Subcutaneous abdominal adipose tissue (tissue), 5 donors: ENCODE measurements around the gene ASTE1.

ENCODE experiments used
- H3K27ac ChIP-seq: one replicate; pipeline ENCODE4 v1.7.0; 2013; ENCODE audit warnings: low read depth, mild to moderate bottlenecking, inconsistent platforms, low read length, moderate library complexity
- H3K27me3 ChIP-seq, 5 donors: one replicate each; pipeline ENCODE4 v1.7.0; 2013; ENCODE audit warnings: low read length in 5 of 5, inconsistent platforms in 1 of 5; ENCODE audit not compliant: control insufficient read depth in 5 of 5, insufficient read depth in 4 of 5
- H3K36me3 ChIP-seq, 5 donors: one replicate each; pipeline ENCODE4 v1.7.0; 2013; ENCODE audit warnings: low read length in 5 of 5; ENCODE audit not compliant: control insufficient read depth in 5 of 5, insufficient read depth in 5 of 5
- H3K4me1 ChIP-seq, 5 donors: one replicate each; pipeline ENCODE4 v1.7.0; 2013; ENCODE audit warnings: low read length in 5 of 5, mild to moderate bottlenecking in 3 of 5, moderate library complexity in 1 of 5; ENCODE audit not compliant: control insufficient read depth in 5 of 5, insufficient read depth in 5 of 5
- H3K4me3 ChIP-seq, 5 donors: one replicate each; pipeline ENCODE4 v1.7.0; 2013; ENCODE audit warnings: low read length in 5 of 5, low read depth in 1 of 5
- H3K9ac ChIP-seq, 5 donors: one replicate each; pipeline ENCODE4 v1.7.0; 2013; ENCODE audit warnings: low read length in 5 of 5, mild to moderate bottlenecking in 4 of 5, moderate library complexity in 3 of 5
- H3K9me3 ChIP-seq, 5 donors: one replicate each; pipeline ENCODE4 v1.7.0; 2013; ENCODE audit warnings: low read length in 5 of 5; ENCODE audit not compliant: control insufficient read depth in 5 of 5
- donor health status: healthy.
- donor health status: healthy.
- donor health status: healthy.
- donor health status: healthy.
- donor health status: healthy.

The ASTE1 gene

DNA sequence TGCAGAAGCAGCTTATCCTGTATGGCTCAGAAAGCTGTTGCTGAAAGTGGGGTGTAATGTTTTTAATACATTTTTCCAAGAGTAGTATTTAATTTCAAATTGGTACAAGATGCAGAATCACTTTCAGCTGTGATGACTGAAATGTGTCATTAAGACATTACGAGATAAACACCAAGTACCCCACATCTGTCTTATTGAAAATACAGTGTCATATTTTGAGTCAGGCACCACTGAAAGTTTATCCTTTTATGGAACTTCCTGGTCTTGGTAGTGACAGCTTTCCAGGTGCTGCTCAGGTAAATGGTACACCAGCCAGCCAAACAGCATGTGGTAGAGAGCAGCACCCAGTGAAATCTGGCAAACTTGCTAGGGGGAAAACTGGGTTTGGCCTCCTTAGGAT lies 16.9 kb downstream of the ASTE1 start:
- Histone ChIP-seq H3K27ac (no peak overlapping the region), H3K27me3 (no peaks in the 10 kb centered on the region), H3K9me3 (no peaks in the 10 kb centered on the region), H3K36me3 (peaks cover 31 to 68% (median 54%) of the 10 kb centered on the region in 5 donors), H3K4me3 (no peak overlapping the region), H3K9ac (no peak overlapping the region), H3K4me1 (no peaks in the 10 kb centered on the region)

DNA sequence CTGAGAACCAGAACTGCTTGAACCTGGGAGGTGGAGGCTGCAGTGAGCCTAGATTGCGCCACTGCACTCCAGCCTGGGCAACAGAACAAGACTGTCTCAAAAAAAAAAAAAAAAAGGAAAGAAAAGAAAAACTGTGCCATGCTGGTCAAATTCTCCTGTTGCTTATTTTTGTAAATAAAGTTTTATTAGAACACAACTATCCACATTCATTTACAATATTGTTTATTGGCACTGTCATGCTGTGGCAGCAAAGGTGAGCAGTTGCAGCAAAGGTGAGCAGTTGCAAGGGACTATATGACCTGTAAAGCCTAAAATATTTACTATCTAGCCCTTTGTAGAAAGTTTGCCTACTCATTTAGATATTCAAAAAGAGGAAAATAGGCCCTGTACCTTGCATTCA lies 18.3 kb downstream of the ASTE1 start:
- Histone ChIP-seq H3K4me1 (no peaks in the 10 kb centered on the region), H3K27ac (no peak overlapping the region), H3K36me3 (peaks cover 30 to 62% (median 52%) of the 10 kb centered on the region in 5 donors), H3K9me3 (no peaks in the 10 kb centered on the region), H3K9ac (no peak overlapping the region), H3K4me3 (no peak overlapping the region), H3K27me3 (no peaks in the 10 kb centered on the region)

DNA sequence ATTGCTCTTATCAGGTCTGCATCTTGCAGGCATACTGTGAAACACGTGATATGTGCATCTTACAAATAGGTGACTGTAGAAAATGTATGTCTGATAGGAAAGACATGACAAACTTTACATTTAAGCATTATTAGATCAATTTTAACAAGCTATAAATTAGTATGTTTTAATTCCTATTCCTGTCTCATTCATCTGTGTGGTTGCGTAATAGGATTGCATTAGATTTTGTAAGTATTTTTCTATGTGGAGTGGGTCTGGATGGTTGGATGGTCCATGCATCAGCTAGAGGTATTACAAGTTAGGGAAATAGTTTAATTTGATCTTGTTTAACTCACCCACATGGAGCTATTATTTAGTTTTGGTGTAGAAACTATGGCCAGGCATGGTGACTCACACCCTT lies 18.8 kb downstream of the ASTE1 start:
- Histone ChIP-seq H3K36me3 (peaks cover 30 to 60% (median 48%) of the 10 kb centered on the region in 5 donors), H3K27ac (no peak overlapping the region), H3K4me1 (no peaks in the 10 kb centered on the region), H3K9me3 (no peaks in the 10 kb centered on the region), H3K27me3 (no peaks in the 10 kb centered on the region), H3K9ac (no peak overlapping the region), H3K4me3 (no peak overlapping the region)

DNA sequence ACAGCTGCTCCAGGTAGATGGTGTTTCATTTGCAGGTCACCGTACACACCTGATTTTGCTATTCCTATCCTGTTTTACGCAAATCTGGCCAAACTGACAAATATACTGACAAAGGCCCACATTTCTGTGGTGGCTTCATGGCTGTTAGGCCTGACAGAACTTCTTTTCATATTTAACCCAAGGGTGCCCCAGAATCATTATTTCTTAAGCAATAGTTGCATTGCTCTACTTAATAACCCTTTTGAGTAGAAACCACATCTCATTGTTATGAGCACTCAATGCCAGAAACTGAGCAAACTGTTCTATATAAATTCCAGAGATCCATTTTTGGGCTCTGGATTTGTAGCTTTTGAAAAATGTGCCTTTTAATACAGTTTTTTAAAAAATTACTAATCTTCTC lies 19.4 kb downstream of the ASTE1 start:
- no peak overlapping the region for H3K27ac ChIP-seq
- H3K36me3 ChIP-seq, result peaks cover 30 to 55% (median 45%) of the 10 kb centered on the region in 5 donors
- no peaks in the 10 kb centered on the region for H3K4me1 ChIP-seq
- no peaks in the 10 kb centered on the region for H3K9me3 ChIP-seq
- H3K27me3 ChIP-seq, result no peaks in the 10 kb centered on the region
- no peak overlapping the region for H3K9ac ChIP-seq
- H3K4me3 ChIP-seq, result no peak overlapping the region

DNA sequence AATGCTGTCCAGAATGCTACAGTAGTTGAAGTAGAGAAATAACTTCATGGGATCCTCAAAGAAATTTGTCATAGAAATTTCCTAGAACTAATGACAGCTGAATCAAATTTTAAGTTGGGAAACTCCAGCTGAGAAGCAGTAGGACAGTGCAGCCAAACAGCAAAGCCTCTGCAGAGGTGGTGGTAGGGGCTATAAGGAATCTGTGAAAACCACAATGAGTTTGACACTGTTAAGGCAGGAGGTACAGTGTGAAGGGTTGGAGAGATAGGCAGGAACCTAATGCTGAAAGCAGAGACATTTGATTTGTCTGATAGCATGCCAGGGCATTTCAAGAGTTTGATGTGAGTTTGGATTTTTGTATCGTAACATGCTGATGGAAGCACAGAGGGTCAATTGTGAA lies 22.0 kb downstream of the ASTE1 start:
- Histone ChIP-seq H3K4me3 (no peak overlapping the region), H3K9me3 (no peaks in the 10 kb centered on the region), H3K9ac (no peak overlapping the region), H3K27ac (no peak overlapping the region), H3K27me3 (no peaks in the 10 kb centered on the region), H3K4me1 (peaks cover 0 to 9% (median 0%) of the 10 kb centered on the region in 5 donors), H3K36me3 (peaks cover 18 to 38% (median 33%) of the 10 kb centered on the region in 5 donors)

DNA sequence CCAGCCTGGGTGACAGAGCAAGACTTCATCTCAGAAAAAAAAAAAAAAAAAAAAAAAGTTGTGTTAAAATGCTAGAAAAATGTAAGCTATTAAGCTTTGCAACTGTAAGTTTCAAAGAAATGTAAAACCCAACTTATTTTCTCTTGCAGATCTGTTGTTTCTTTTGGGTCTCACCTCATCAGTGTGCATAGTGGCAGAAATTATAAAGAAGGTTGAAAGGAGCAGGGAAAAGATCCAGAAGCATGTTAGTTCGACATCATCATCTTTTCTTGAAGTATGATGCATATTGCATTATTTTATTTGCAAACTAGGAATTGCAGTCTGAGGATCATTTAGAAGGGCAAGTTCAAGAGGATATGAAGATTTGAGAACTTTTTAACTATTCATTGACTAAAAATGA lies 25.6 kb downstream of the ASTE1 start:
- Histone ChIP-seq H3K27ac (no peak overlapping the region), H3K4me1 (peaks cover 0 to 9% (median 0%) of the 10 kb centered on the region in 5 donors), H3K9me3 (no peaks in the 10 kb centered on the region), H3K4me3 (no peak overlapping the region), H3K9ac (no peak overlapping the region), H3K36me3 (peaks cover 18 to 47% (median 28%) of the 10 kb centered on the region in 5 donors), H3K27me3 (no peaks in the 10 kb centered on the region)

DNA sequence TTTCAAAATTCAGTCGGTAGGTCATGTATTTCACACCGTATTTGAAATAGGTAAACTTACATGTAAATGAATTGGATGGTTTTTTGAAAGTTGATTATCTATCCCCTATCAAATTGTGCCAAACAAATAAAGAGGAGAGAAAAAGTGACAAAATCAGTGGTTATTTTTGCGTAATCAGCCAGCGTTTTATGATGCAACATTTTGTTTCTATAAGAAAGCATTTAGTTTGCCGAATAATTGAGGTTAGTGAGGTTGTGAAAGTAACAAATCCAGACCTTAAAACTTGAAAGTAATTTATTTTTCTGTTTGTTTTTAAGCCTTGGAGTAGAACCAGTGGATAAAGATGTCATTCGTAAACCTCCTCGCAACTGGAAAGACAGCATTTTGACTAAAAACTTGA lies 29.3 kb downstream of the ASTE1 start:
- no peaks in the 10 kb centered on the region for H3K9me3 ChIP-seq
- peaks cover 13 to 37% (median 21%) of the 10 kb centered on the region in 5 donors for H3K36me3 ChIP-seq
- H3K4me1 ChIP-seq, result peaks cover 0 to 9% (median 0%) of the 10 kb centered on the region in 5 donors
- H3K9ac ChIP-seq, result no peak overlapping the region
- no peak overlapping the region for H3K27ac ChIP-seq
- no peaks in the 10 kb centered on the region for H3K27me3 ChIP-seq
- H3K4me3 ChIP-seq, result no peak overlapping the region

DNA sequence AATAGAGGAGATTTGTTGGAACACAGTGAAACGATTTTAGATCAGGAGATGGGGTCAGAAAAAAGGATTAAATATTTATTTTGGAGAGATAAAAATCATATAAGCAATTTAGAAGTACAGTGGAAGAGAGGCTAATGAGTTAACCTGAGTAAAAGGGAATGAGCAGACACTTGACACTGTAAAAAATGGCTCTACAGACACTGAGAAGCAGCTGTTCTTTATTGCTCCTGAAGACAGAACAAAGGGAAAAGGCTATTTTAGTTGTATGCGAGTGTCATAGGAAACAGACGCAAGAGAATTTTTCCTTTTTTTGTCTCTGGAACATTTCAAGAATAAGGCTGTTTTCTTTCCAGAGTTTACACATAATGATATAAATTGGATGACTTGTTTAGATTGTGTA lies 34.3 kb downstream of the ASTE1 start:
- H3K4me1 ChIP-seq, result no peaks in the 10 kb centered on the region
- H3K27ac ChIP-seq, result no peak overlapping the region
- H3K9ac ChIP-seq, result no peak overlapping the region
- no peak overlapping the region for H3K4me3 ChIP-seq
- peaks cover 12 to 31% (median 17%) of the 10 kb centered on the region in 5 donors for H3K36me3 ChIP-seq
- H3K9me3 ChIP-seq, result no peaks in the 10 kb centered on the region
- H3K27me3 ChIP-seq, result no peaks in the 10 kb centered on the region

DNA sequence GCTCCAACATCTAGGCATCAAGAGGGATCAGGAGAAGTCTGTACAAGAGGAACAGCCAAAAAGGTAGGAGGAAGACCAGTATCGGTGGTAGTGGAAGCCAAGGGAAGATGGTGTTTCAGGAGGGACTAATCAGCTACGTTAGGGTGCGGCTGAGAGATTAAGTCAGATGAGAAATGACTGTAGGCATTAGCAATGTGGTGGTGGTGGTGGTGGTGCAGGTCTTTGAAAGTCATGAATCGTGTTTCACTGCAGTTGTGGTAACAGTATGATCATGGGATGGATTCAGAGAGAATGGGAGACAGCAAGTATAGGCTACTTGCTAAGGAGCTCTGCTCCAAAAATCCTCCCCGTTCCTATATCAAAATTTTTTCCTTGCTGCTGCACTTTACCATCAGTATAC lies 35.5 kb downstream of the ASTE1 start:
- Histone ChIP-seq H3K27me3 (no peaks in the 10 kb centered on the region), H3K4me3 (no peak overlapping the region), H3K36me3 (peaks cover 11 to 28% (median 12%) of the 10 kb centered on the region in 5 donors), H3K9me3 (no peaks in the 10 kb centered on the region), H3K9ac (no peak overlapping the region), H3K4me1 (no peaks in the 10 kb centered on the region), H3K27ac (no peak overlapping the region)

DNA sequence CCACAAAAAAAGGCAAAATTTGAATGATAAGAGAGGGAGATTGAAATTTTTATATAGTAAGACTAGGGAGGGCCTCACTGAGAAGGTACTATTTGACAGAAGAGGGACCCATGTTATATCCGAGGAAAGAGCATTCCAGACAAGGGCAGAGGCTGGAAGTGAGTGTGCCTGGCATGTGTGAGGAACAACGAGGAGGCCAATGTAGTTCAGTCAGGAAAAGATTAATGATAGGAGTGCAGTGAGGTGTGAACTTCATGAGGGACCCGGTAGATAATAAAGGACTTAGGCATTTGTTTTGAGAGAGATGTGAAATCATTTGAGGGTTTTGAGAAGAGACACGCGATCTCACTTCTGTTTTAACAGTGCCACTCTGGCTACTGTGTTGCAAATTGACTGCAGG lies 36.3 kb downstream of the ASTE1 start:
- Histone ChIP-seq H3K27me3 (no peaks in the 10 kb centered on the region), H3K9me3 (no peaks in the 10 kb centered on the region), H3K4me1 (no peaks in the 10 kb centered on the region), H3K9ac (no peak overlapping the region), H3K27ac (no peak overlapping the region), H3K4me3 (no peak overlapping the region), H3K36me3 (peaks cover 7 to 25% (median 12%) of the 10 kb centered on the region in 5 donors)

DNA sequence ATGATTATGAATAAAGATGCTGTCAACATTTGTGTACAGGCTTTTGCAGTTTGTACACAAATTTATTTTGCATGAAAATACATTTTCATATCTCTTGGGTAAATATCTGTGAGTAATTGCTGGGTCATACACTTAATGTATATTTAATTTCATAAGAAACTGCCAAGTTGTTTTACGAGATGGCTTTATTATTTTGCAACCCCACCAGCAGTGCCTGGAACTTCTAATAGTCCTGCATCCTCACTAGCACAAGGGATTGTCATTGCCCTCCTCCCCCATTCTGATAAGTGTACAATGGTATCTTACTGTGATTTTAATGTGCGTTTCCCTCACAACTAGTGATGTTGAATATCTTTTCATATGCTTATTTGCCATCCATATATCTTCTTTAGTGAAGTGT lies 45.2 kb downstream of the ASTE1 start:
- H3K4me1 ChIP-seq, result peaks cover 0 to 7% (median 2%) of the 10 kb centered on the region in 5 donors
- H3K27ac ChIP-seq, result no peak overlapping the region
- H3K9ac ChIP-seq, result no peak overlapping the region
- H3K4me3 ChIP-seq, result no peak overlapping the region
- H3K9me3 ChIP-seq, result no peaks in the 10 kb centered on the region
- H3K36me3 ChIP-seq, result peaks cover 6 to 18% (median 8%) of the 10 kb centered on the region in 5 donors
- H3K27me3 ChIP-seq, result no peaks in the 10 kb centered on the region
